Astrocyte of the spinal cord (primary cell): ENCODE data around the gene TOP2A.

Experiments used
- DNase-seq: peaks from one replicate; pipeline ENCODE4 v3.0.0; 2011; ENCODE audit warnings: low read depth, low spot score
- H3K4me3 ChIP-seq: 2 replicates; pipeline ENCODE4 v1.5.1; 2011; ENCODE audit warnings: low read depth, mild to moderate bottlenecking, low read length, moderate library complexity
- CTCF ChIP-seq: IDR thresholded peaks from 2 replicates; pipeline ENCODE4 v1.5.1; 2012; ENCODE audit warnings: low read depth, mild to moderate bottlenecking, low read length, inconsistent platforms
- in situ Hi-C: cut with HindIII; loops from 2 replicates; pipeline ENCODE4 v1.10.0; 2017; ENCODE audit warnings: low sequenced_read_pairs

TOP2A gene

DNA sequence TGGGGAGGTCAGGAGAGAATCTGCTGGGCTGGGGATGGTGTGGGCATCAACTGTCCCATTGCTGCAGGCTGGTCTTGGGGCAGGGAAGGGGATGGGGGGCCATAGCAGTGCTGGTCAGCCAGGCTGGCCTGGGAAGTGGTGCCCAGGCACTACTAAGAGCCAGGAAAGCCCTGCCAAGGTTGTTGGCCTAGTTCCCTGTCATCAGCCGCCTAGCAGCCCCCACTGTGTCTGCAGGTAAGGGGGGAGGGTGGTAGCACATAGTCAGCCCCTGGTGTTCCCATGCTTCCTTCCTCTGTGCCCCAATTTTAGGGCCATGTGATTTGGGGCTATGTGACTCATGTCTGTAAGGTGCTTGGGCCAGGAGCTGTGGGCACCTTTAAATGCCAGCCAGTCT is 70.9 kb downstream of the TOP2A start:
- H3K4me3 ChIP-seq, result no peak overlapping the region
- in situ Hi-C loops, result no loop called here
- no peak for DNase-seq
- TF ChIP-seq CTCF, result no peak

DNA sequence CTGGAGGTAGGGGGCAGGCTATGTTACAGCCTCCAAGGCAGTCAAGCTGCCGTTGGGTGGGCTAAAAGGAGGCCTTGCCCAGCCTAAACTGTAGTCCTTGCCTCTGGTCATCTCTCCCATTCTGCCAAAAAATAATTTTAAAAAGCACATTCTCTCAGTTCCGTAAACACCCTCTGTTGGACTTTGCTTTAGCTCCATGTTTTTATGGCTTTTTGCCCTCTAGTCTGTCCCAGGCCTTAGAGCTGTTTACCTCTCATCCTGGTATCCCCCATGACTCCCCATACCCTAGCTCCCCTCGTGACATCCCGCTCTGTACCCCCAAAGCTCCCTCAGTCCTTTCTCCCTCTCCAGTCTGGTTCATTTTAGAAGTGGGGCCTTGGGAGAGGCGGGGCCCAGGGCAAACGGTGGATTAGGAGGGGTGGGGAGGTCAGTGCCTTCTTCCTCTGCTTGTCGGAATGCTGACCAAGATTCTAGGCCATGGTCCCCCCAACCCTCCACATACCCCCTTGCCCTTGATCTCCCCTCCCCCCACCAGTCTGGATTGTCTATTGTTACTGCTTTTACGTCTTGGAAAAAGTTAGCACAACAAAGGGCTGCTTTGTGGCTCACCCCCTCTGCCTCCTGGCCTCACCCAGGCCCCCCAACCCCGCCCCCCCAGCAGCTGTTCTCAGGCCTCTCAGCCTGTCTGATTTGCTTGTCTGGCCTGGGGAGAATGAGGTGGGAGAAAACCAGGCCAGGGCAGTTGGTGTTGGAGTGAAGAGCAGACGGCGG is 71.5 kb downstream of the TOP2A start:
- DNase-seq, result peak; percentile 36
- H3K4me3 ChIP-seq, result peak overlapping the region; percentile 78
- in situ Hi-C loops, result no loop called here
- TF ChIP-seq CTCF, result no peak

- H3K4me3 ChIP-seq, result peak overlapping the region; percentile 78
- in situ Hi-C loops, result no loop called here
- peak; percentile 68 for DNase-seq
- TF ChIP-seq CTCF, result no peak
Measured at GRCh38 chr17:40345161-40345993, 72.3 kb downstream of the TOP2A start.

GRCh38 chr17:40344421-40345160 is 73.1 kb downstream of the TOP2A start:
- H3K4me3 ChIP-seq, result peak overlapping the region; percentile 78
- in situ Hi-C loops, result no loop called here
- DNase-seq, result no peak
- no peak for TF ChIP-seq CTCF

DNA sequence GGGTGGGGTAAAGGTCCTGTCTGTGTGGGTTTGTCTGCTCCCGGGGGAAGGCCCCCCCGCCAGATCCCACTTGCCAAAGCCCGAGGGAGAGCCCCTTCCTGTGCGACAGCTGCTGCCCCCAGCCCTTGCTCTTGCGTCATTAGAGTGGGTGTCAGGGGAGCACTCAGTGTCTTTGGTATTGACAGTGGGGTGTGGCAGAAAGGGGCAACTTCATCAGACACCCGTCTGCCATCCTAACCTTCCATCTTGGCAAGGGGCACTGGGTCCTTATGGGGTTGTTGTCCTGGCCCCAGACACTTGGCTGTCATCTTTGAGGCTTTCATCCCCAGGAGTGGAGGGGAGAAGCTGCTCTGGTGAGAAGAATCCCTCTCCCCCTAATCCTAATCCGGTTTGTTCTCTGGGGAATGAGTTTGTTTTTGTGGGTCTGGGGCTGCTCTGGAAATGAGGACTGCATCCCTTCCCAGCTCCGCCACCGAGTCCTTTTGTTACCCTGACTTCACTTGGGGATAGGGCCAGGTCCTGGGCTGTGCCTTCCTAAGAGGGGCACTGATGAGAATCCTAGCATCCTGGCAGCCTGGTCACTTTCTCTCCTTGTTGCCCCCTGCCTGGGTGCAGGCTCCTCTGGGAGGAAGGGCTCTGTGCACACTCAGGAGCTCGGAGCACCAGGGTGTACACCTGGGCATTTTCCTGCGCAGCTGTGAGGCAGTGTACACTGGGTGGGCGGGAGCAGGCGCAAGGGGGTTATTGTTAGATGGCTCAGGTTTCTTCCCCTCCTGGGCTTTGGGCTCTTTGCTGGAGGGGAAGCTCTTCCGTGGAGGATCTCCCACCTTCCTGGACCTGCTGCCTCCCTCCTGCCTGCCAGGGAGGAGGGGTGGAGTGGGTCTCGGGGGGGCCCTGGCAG is 74.2 kb downstream of the TOP2A start:
- no peak for TF ChIP-seq CTCF
- in situ Hi-C loops, result no loop called here
- H3K4me3 ChIP-seq, result peak overlapping the region; percentile 78
- no peak for DNase-seq
